K562 (cell line): Measurements from ENCODE around the gene TXLNA. TPM values are rescaled to one million over a fixed set of nuclear protein-coding genes. Genes with fewer than 3 reads are reported as not detected.

ENCODE experiments used
- COPS2 ChIP-seq: fragments of 450-650 bp; conservative IDR thresholded peaks from 2 replicates; pipeline ENCODE4 v1.6.1; 2016; ENCODE audit warnings: mild to moderate bottlenecking, moderate library complexity
- CREB1 ChIP-seq, 2 experiments: sonication (generic) in 1 of 2; formaldehyde crosslinking in 1 of 2; IDR thresholded peaks; 2 replicates each; pipeline versions ENCODE4 v1.6.1 to v1.8.0; 2012 to 2022; ENCODE audit warnings: inconsistent platforms in 1 of 2, mild to moderate bottlenecking in 1 of 2, missing genetic modification reagents in 1 of 2, moderate library complexity in 1 of 2
- DACH1 ChIP-seq: fragments of 450-650 bp; IDR thresholded peaks from 2 replicates; pipeline ENCODE4 v1.6.1; 2018; ENCODE audit not compliant: partially characterized antibody
- FIP1L1 ChIP-seq: fragments of 200-400 bp; formaldehyde crosslinking; IDR thresholded peaks from 2 replicates; pipeline ENCODE4 v1.6.1; 2018; ENCODE audit warnings: mild to moderate bottlenecking, low read depth, low read length; ENCODE audit not compliant: poor library complexity, severe bottlenecking
- HDAC2 ChIP-seq: fragments of 450-650 bp; IDR thresholded peaks from 2 replicates; pipeline ENCODE4 v1.6.1; 2016; ENCODE audit warnings: mild to moderate bottlenecking
- MCM5 ChIP-seq: fragments of 450-650 bp; IDR thresholded peaks from 2 replicates; pipeline ENCODE4 v1.6.1; 2016; ENCODE audit warnings: low read depth
- MTA2 ChIP-seq: fragments of 450-650 bp; IDR thresholded peaks from 2 replicates; pipeline ENCODE4 v1.6.1; 2016; ENCODE audit warnings: low read depth
- NELFE ChIP-seq: IDR thresholded peaks from 2 replicates; pipeline ENCODE4 v1.6.1; 2011; ENCODE audit warnings: mild to moderate bottlenecking; ENCODE audit not compliant: insufficient read depth, insufficient read length
- TCF7L2 ChIP-seq: fragments of 150-350 bp; IDR thresholded peaks from 2 replicates; pipeline ENCODE4 v1.6.1; 2016; ENCODE audit warnings: low read depth, mild to moderate bottlenecking, low read length, moderate library complexity
- ZNF140 ChIP-seq: fragments of 250-450 bp; sonication (Bioruptor Pico); IDR thresholded peaks from 2 replicates; pipeline ENCODE4 v1.8.0; 2021; ENCODE audit warnings: moderate library complexity, mild to moderate bottlenecking, inconsistent platforms
- ZNF277 ChIP-seq: fragments of 250-450 bp; sonication (Bioruptor Pico); IDR thresholded peaks from 2 replicates; pipeline ENCODE4 v1.8.0; 2022; ENCODE audit warnings: inconsistent platforms, mild to moderate bottlenecking, moderate library complexity, borderline replicate concordance
- ZNF280A ChIP-seq: fragments of 450-650 bp; IDR thresholded peaks from 2 replicates; pipeline ENCODE4 v1.6.1; 2018; ENCODE audit warnings: mild to moderate bottlenecking, low read depth; ENCODE audit not compliant: partially characterized antibody
- polyA plus RNA-seq, 8 experiments: library from polyadenylated mRNA; depleted of rRNA in 4 of 8; stranded (reverse) in 5 of 8; unstranded in 3 of 8; fragments of >200 nt; fragmentation: Nextera tagmentation in 2 of 8; fragmentation: Illumina TruSeq in 1 of 8; extraction: Ambion mirVana in 2 of 8; extraction: Trizol in 1 of 8; gene quantifications; 2 replicates each; pipeline versions ENCODE4 v1.2.1 to v1.2.3, GENCODE V29; 2011 to 2014; ENCODE audit warnings: inconsistent platforms in 1 of 8, missing spikeins in 1 of 8
- total RNA-seq, 7 experiments: library from RNA; depleted of rRNA in 6 of 7; stranded (reverse); fragments of >200 nt in 6 of 7; fragmentation: Illumina TruSeq in 2 of 7; extraction: Trizol in 2 of 7; gene quantifications; 2 replicates each; pipeline versions ENCODE4 v1.2.1 to v1.2.3, GENCODE V29; 2011 to 2021; ENCODE audit warnings: low replicate concordance in 1 of 7
- TF ChIP-seq, protein P1 (sequence below): sonication (generic); formaldehyde crosslinking; IDR thresholded peaks from 2 replicates; pipeline ENCODE4 v1.9.0; 2022; ENCODE audit warnings: mild to moderate bottlenecking, missing genetic modification reagents
- TF ChIP-seq, protein P2 (sequence below): sonication (generic); formaldehyde crosslinking; IDR thresholded peaks from 2 replicates; pipeline ENCODE4 v1.8.1; 2023; ENCODE audit warnings: mild to moderate bottlenecking, missing genetic modification reagents
- TF ChIP-seq, protein P3 (sequence below): IDR thresholded peaks from 2 replicates; pipeline ENCODE4 v1.6.1; 2011; ENCODE audit warnings: borderline replicate concordance, low read depth, mild to moderate bottlenecking, moderate library complexity, low read length; ENCODE audit not compliant: insufficient read depth, poor library complexity, severe bottlenecking
- TF ChIP-seq, protein P4 (sequence below): fragments of 450-650 bp; IDR thresholded peaks from 2 replicates; pipeline ENCODE4 v1.6.1; 2016; ENCODE audit warnings: antibody characterized with exemption

Gene TXLNA
- total and polyA plus RNA-seq, 9 of the 15 experiments (the other 6 are each of a cell fraction or from before 2014, with no cell fraction given), result 9.2 to 54.5 (median 39.3) TPM

DNA sequence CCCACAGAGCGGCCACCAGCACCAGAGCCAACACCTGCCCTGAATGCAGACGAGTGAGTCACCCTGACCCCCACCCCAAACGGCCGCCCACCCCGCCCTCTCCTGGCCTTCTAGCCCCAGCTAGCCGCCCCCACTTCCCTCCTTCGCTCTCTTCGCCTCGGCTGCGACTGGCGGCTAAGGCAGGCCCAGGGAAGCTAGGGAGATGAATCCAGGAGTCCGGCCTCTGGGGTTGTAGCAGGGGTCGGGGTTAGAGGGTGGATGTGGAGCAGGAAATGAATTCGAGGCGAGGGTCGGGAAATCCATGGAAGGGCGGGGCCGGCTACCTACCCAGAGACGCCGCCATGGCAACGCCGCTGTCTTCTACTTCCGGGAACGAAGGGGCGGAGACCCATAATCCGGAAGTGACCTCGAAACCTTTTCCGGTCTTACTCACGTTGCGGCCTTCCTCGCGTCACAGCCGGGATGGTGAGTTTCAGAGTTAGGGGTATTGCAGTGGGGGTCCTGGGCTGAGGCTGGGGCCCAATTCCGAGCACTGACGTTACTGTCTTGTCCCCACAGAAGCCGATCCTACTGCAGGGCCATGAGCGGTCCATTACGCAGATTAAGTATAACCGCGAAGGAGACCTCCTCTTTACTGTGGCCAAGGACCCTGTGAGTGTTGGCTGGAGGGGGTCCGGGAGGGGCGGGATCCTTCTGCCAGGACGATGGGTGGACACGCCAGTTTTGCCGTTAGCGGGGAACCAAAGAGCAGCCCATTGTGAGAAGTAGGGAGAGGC, 42.7 kb downstream of the TXLNA start, which contains the start of the genes EIF3I and TMEM234 (continued):
- TF ChIP-seq, protein P1, sequence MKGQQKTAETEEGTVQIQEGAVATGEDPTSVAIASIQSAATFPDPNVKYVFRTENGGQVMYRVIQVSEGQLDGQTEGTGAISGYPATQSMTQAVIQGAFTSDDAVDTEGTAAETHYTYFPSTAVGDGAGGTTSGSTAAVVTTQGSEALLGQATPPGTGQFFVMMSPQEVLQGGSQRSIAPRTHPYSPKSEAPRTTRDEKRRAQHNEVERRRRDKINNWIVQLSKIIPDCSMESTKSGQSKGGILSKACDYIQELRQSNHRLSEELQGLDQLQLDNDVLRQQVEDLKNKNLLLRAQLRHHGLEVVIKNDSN (CRISPR knock-in tag), result no peak
- TF ChIP-seq, protein P2, sequence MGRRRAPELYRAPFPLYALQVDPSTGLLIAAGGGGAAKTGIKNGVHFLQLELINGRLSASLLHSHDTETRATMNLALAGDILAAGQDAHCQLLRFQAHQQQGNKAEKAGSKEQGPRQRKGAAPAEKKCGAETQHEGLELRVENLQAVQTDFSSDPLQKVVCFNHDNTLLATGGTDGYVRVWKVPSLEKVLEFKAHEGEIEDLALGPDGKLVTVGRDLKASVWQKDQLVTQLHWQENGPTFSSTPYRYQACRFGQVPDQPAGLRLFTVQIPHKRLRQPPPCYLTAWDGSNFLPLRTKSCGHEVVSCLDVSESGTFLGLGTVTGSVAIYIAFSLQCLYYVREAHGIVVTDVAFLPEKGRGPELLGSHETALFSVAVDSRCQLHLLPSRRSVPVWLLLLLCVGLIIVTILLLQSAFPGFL (CRISPR knock-in tag), result peak; percentile 50; the same call in 1 of the 2 replicates
- no peak for TF ChIP-seq ZNF140
- TF ChIP-seq CREB1 (IDR thresholded peaks at IDR 0.05), result peak; percentile 85; the same call in 1 of the 2 replicates
- peak; percentile 88 for TF ChIP-seq CREB1 (CRISPR knock-in tag; IDR thresholded peaks at IDR 0.05)
- no peak for TF ChIP-seq TCF7L2
- TF ChIP-seq NELFE, result no peak
- no peak for TF ChIP-seq FIP1L1
- TF ChIP-seq, protein P3, sequence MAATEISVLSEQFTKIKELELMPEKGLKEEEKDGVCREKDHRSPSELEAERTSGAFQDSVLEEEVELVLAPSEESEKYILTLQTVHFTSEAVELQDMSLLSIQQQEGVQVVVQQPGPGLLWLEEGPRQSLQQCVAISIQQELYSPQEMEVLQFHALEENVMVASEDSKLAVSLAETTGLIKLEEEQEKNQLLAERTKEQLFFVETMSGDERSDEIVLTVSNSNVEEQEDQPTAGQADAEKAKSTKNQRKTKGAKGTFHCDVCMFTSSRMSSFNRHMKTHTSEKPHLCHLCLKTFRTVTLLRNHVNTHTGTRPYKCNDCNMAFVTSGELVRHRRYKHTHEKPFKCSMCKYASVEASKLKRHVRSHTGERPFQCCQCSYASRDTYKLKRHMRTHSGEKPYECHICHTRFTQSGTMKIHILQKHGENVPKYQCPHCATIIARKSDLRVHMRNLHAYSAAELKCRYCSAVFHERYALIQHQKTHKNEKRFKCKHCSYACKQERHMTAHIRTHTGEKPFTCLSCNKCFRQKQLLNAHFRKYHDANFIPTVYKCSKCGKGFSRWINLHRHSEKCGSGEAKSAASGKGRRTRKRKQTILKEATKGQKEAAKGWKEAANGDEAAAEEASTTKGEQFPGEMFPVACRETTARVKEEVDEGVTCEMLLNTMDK, result no peak
- no peak for TF ChIP-seq COPS2
- no peak for TF ChIP-seq MCM5
- no peak for TF ChIP-seq DACH1
- peak; percentile 89; the same call in 1 of the 2 replicates for TF ChIP-seq HDAC2
- TF ChIP-seq, protein P4, sequence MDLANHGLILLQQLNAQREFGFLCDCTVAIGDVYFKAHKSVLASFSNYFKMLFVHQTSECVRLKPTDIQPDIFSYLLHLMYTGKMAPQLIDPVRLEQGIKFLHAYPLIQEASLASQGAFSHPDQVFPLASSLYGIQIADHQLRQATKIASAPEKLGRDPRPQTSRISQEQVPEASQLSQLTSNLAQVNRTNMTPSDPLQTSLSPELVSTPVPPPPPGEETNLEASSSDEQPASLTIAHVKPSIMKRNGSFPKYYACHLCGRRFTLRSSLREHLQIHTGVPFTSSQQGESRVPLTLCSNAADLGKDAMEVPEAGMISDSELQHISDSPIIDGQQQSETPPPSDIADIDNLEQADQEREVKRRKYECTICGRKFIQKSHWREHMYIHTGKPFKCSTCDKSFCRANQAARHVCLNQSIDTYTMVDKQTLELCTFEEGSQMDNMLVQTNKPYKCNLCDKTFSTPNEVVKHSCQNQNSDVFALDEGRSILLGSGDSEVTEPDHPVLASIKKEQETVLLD, result no peak
- no peak for TF ChIP-seq ZNF280A
- TF ChIP-seq MTA2, result peak; percentile 23; the same call in 1 of the 2 replicates
- no peak for TF ChIP-seq ZNF277 (CRISPR knock-in tag)
